A549 (cell line): ENCODE data around the gene SETX. TPM values are rescaled to one million over a fixed set of nuclear protein-coding genes. Genes with fewer than 3 reads are reported as not detected.
A peak's percentile ranks its signal among the peaks of the same experiment; 100 is the strongest.

Source experiments
- ATAC-seq, 2 experiments: fragments of 200-7000 bp in 1 of 2; fragments of >200 bp in 1 of 2; cut with Nextera tagmentation in 1 of 2; cut with Tn5 transposase in 1 of 2; 3 replicates each; pipeline versions ENCODE4 v1.8.0 to v1.9.1; 2018 to 2020; ENCODE audit warnings: mild to moderate bottlenecking in 1 of 2, moderate library complexity in 1 of 2
- CTCF ChIA-PET: fragments of 300-600 bp; sonication (Branson Sonifier 250); formaldehyde crosslinking; extraction: SDS; loops from one replicate; lab custom pipeline; 2021; ENCODE audit warnings: antibody characterized with exemption, inconsistent platforms; lab: Yijun Ruan, JAX
- POLR2A ChIA-PET: fragments of 350-600 bp; formaldehyde crosslinking; extraction: SDS; loops from one replicate; lab custom pipeline; 2021; ENCODE audit warnings: antibody characterized with exemption, inconsistent platforms; lab: Yijun Ruan, JAX
- DNase-seq, 2 experiments: peaks; one replicate each; pipeline versions ENCODE4 v3.0.0 to v3.0.0-alpha.2; 2011 to 2016; ENCODE audit warnings: low read depth in 1 of 2, low spot score in 1 of 2
- FAIRE-seq: peaks from 2 replicates; lab custom pipeline; 2011; peaks lifted over from hg19 to GRCh38; lab: Jason Lieb, UNC
- H3K27ac ChIP-seq, 2 experiments: fragments of >200 bp; sonication (Bioruptor Twin); formaldehyde crosslinking; 3 replicates each; pipeline ENCODE4 v1.5.1; 2016 to 2017
- H3K4me1 ChIP-seq: fragments of >200 bp; sonication (Bioruptor Twin); formaldehyde crosslinking; 3 replicates; pipeline ENCODE4 v1.6.1; 2016
- H3K4me2 ChIP-seq: fragments of >200 bp; sonication (Bioruptor Twin); formaldehyde crosslinking; 3 replicates; pipeline ENCODE4 v1.6.1; 2016
- H3K4me3 ChIP-seq: fragments of >200 bp; sonication (Bioruptor Twin); formaldehyde crosslinking; 3 replicates; pipeline ENCODE4 v1.5.1; 2016
- H3K9me3 ChIP-seq: fragments of >200 bp; sonication (Bioruptor Twin); formaldehyde crosslinking; 3 replicates; pipeline ENCODE4 v1.6.1; 2016
- BHLHE40 ChIP-seq: IDR thresholded peaks from 2 replicates; pipeline ENCODE4 v1.6.1; 2012; ENCODE audit warnings: low read depth, low read length, inconsistent platforms
- CHD4 ChIP-seq: fragments of 200-600 bp; sonication (generic); IDR thresholded peaks from 2 replicates; pipeline ENCODE4 v1.6.1; 2016; ENCODE audit warnings: antibody characterized with exemption, mild to moderate bottlenecking, borderline replicate concordance
- EHF ChIP-seq: fragments of 250-450 bp; sonication (Bioruptor Pico); IDR thresholded peaks from 2 replicates; pipeline ENCODE4 v1.5.0; 2020; ENCODE audit warnings: mild to moderate bottlenecking
- EP300 ChIP-seq, 2 experiments: fragments of >200 bp; sonication (Bioruptor Twin); formaldehyde crosslinking; IDR thresholded peaks; 2 replicates in 1 of 2; 3 replicates in 1 of 2; pipeline ENCODE4 v1.6.1; 2016 to 2017
- KDM1A ChIP-seq: fragments of 200-600 bp; sonication (generic); IDR thresholded peaks from 2 replicates; pipeline ENCODE4 v1.6.1; 2016; ENCODE audit warnings: low read depth, mild to moderate bottlenecking
- POLR2AphosphoS2 ChIP-seq: conservative IDR thresholded peaks from 2 replicates; pipeline ENCODE4 v1.6.1; 2012; ENCODE audit warnings: low read length, improper control_type of control experiment, inconsistent platforms
- RCOR1 ChIP-seq: fragments of 150-350 bp; IDR thresholded peaks from 2 replicates; pipeline ENCODE4 v1.6.1; 2014; ENCODE audit warnings: antibody characterized with exemption, low read length, low read depth
- TFCP2L1 ChIP-seq: fragments of 250-450 bp; sonication (Bioruptor Pico); IDR thresholded peaks from 2 replicates; pipeline ENCODE4 v1.5.0; 2021; ENCODE audit warnings: mild to moderate bottlenecking
- ZC3H11A ChIP-seq: fragments of 450-650 bp; IDR thresholded peaks from 2 replicates; pipeline ENCODE4 v1.6.1; 2014; ENCODE audit warnings: antibody characterized with exemption, mild to moderate bottlenecking
- WGBS: methylation state at CpG from one replicate; pipeline ENCODE4 v1.1.6; 2017; ENCODE audit errors: missing lambda C conversion rate; 5-methylcytosine and 5-hydroxymethylcytosine counted together
- polyA plus RNA-seq, 4 experiments: library from polyadenylated mRNA; depleted of rRNA in 3 of 4; stranded (reverse); fragments of >200 nt; fragmentation: RNase III in 1 of 4; extraction: RNeasy Plus Mini Kit Qiagen cat#74134 plus additional on column Dnase treatment in 1 of 4; gene quantifications; 2 replicates in 3 of 4; 3 replicates in 1 of 4; pipeline ENCODE4 v1.2.3, GENCODE V29; 2011 to 2017
- TF ChIP-seq, protein P1 (sequence below): fragments of >200 bp; sonication (Bioruptor Twin); formaldehyde crosslinking; IDR thresholded peaks from 3 replicates; pipeline ENCODE4 v1.6.1; 2016
- TF ChIP-seq, protein P2 (sequence below): fragments of >200 bp; sonication (Bioruptor Twin); formaldehyde crosslinking; IDR thresholded peaks from 3 replicates; pipeline ENCODE4 v1.5.1; 2016
- TF ChIP-seq, protein P3 (sequence below): fragments of 150-350 bp; IDR thresholded peaks from 2 replicates; pipeline ENCODE4 v1.6.1; 2014; ENCODE audit warnings: low read depth, mild to moderate bottlenecking, low read length
- TF ChIP-seq, protein P4 (sequence below): fragments of 450-650 bp; IDR thresholded peaks from 2 replicates; pipeline ENCODE4 v1.6.1; 2014; ENCODE audit warnings: antibody characterized with exemption
- TF ChIP-seq, protein P5 (sequence below): fragments of 200-600 bp; sonication (generic); IDR thresholded peaks from 2 replicates; pipeline ENCODE4 v1.6.1; 2016; ENCODE audit warnings: antibody characterized with exemption, mild to moderate bottlenecking, moderate library complexity
- TF ChIP-seq, protein P6 (sequence below): fragments of >200 bp; sonication (Bioruptor Twin); formaldehyde crosslinking; IDR thresholded peaks from 2 replicates; pipeline ENCODE4 v1.6.1; 2016

The SETX gene
- polyA plus RNA-seq, 2 of the 4 experiments (the other 2 are of a cell fraction), result 14.7 to 34.3 TPM

DNA sequence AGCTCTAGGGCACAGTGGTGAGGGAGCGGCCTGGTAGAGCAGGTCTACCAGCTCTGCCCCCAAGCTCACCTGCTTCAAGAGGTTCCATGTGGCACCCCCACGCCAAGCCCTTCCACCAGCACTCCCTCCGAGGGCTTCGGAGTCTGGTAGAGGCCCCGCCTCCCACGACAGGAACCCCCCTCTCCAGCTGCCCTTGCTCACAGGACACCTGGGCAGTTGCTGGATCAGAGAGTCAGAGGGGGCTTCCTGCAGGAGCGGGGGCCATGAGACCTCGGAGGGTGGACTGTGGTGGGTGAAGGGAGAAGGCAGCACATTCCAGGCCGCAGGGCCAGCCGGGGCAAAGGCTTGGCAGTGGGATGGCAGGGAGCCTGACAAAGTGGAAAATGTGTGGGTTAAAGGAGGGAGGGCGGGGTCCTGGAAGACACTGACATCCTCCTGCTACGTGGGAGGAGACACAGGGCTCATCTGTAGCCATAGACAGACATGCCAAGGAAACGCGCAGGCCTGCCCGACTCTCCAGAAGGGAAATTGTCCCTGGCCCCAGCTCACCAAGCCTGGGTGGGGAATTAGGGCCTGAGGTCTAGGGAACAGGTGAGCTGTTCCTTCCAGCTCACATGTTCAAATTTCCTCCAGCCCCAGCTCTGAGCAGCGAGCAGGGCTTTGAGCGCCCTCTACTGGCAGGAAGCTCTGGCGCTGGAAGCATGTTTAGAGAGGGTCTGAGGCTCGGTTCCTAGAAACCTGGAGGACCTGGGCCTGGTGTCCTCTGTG lies 118.7 kb downstream of the SETX start (continued):
- TF ChIP-seq, protein P1, sequence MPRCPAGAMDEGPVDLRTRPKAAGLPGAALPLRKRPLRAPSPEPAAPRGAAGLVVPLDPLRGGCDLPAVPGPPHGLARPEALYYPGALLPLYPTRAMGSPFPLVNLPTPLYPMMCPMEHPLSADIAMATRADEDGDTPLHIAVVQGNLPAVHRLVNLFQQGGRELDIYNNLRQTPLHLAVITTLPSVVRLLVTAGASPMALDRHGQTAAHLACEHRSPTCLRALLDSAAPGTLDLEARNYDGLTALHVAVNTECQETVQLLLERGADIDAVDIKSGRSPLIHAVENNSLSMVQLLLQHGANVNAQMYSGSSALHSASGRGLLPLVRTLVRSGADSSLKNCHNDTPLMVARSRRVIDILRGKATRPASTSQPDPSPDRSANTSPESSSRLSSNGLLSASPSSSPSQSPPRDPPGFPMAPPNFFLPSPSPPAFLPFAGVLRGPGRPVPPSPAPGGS, result no peak
- TF ChIP-seq, protein P2, sequence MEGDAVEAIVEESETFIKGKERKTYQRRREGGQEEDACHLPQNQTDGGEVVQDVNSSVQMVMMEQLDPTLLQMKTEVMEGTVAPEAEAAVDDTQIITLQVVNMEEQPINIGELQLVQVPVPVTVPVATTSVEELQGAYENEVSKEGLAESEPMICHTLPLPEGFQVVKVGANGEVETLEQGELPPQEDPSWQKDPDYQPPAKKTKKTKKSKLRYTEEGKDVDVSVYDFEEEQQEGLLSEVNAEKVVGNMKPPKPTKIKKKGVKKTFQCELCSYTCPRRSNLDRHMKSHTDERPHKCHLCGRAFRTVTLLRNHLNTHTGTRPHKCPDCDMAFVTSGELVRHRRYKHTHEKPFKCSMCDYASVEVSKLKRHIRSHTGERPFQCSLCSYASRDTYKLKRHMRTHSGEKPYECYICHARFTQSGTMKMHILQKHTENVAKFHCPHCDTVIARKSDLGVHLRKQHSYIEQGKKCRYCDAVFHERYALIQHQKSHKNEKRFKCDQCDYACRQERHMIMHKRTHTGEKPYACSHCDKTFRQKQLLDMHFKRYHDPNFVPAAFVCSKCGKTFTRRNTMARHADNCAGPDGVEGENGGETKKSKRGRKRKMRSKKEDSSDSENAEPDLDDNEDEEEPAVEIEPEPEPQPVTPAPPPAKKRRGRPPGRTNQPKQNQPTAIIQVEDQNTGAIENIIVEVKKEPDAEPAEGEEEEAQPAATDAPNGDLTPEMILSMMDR, result peak; percentile 94

DNA sequence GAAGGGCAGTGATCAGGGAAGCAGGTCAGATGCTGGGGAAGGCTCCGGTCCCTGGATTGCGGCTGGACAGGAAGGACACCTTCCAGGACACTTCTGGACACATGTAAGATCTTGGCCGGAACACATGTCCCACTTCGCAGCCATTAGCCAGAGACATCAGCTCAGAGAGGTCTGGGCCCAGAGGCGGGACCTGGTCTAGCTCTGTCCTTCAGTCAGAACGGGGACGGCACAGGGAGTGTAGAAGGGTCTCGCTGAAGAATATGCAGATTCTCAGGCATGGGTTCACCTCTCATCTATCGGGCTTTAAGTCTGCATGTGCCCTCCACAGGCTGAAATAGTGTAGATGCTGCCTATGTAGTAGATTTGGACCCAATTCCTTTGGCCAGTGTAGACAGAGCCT lies 119.7 kb downstream of the SETX start:
- H3K27ac ChIP-seq, result no peak overlapping the region
- WGBS, result 70% methylated on average over 8 of the region's 9 CpGs
- peaks cover 9% of the 10 kb centered on the region; the same call in 2 of the 3 replicates for H3K4me1 ChIP-seq
- H3K4me3 ChIP-seq, result no peak overlapping the region
- ATAC-seq, result no peak
- no peak overlapping the region for H3K4me2 ChIP-seq
- TF ChIP-seq RCOR1, result no peak
- no peak for TF ChIP-seq BHLHE40
- TF ChIP-seq CHD4, result no peak
- no peak for TF ChIP-seq TFCP2L1 (CRISPR knock-in tag)
- TF ChIP-seq, protein P3, sequence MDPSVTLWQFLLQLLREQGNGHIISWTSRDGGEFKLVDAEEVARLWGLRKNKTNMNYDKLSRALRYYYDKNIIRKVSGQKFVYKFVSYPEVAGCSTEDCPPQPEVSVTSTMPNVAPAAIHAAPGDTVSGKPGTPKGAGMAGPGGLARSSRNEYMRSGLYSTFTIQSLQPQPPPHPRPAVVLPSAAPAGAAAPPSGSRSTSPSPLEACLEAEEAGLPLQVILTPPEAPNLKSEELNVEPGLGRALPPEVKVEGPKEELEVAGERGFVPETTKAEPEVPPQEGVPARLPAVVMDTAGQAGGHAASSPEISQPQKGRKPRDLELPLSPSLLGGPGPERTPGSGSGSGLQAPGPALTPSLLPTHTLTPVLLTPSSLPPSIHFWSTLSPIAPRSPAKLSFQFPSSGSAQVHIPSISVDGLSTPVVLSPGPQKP, result no peak
- TF ChIP-seq EP300 (IDR thresholded peaks at IDR 0.05), result no peak
- TF ChIP-seq, protein P4, sequence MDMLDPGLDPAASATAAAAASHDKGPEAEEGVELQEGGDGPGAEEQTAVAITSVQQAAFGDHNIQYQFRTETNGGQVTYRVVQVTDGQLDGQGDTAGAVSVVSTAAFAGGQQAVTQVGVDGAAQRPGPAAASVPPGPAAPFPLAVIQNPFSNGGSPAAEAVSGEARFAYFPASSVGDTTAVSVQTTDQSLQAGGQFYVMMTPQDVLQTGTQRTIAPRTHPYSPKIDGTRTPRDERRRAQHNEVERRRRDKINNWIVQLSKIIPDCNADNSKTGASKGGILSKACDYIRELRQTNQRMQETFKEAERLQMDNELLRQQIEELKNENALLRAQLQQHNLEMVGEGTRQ, result no peak
- no peak for TF ChIP-seq ZC3H11A
- no peak for TF ChIP-seq POLR2AphosphoS2
- H3K9me3 ChIP-seq, result no peaks in the 10 kb centered on the region
- DNase-seq, result no peak
- ChIA-PET CTCF (interaction anchor here (0.7 to 10.6 kb wide), 23 partner anchors 9 to 644 kb away, joined by 3 to 232 read pairs (median 6); partner anchors contain the start of gene NTNG2), POLR2A (no interaction called here)
- no peak for FAIRE-seq

DNA sequence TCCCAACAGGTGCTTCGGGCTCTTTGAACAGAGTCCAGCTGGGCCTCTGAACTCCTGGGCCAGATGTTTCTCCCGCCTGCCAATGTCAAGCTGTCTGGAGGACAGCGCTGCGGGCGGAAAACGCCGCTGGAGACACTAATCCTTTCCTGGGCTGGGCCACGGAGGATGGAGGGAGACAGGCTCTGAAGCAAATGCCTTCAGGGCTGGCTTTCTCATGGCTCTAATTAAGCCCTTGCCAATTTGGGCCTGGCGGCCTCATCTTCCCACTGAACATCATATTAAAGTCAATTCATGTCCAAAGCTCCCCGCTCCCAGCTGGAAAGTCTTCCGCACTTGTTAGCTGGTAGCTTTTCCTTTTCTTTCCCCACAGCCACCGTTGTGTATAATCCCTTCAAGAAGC lies 120.3 kb downstream of the SETX start:
- ChIA-PET CTCF (interaction anchor here (0.7 to 10.6 kb wide), 6 partner anchors 14 to 474 kb away, joined by 3 to 232 read pairs (median 74); partner anchors contain the start of gene NTNG2), POLR2A (no interaction called here)

More for the DNA sequence above, 120.3 kb downstream of the SETX start:
- DNase-seq (no peak), ATAC-seq (no peak), FAIRE-seq (no peak)
- 83% methylated on average over 10 of the region's 12 CpGs for WGBS
- TF ChIP-seq TFCP2L1 (CRISPR knock-in tag) (no peak), EHF (CRISPR knock-in tag) (no peak), KDM1A (no peak), RCOR1 (no peak)
- TF ChIP-seq, protein P3, result no peak
- TF ChIP-seq, protein P5, sequence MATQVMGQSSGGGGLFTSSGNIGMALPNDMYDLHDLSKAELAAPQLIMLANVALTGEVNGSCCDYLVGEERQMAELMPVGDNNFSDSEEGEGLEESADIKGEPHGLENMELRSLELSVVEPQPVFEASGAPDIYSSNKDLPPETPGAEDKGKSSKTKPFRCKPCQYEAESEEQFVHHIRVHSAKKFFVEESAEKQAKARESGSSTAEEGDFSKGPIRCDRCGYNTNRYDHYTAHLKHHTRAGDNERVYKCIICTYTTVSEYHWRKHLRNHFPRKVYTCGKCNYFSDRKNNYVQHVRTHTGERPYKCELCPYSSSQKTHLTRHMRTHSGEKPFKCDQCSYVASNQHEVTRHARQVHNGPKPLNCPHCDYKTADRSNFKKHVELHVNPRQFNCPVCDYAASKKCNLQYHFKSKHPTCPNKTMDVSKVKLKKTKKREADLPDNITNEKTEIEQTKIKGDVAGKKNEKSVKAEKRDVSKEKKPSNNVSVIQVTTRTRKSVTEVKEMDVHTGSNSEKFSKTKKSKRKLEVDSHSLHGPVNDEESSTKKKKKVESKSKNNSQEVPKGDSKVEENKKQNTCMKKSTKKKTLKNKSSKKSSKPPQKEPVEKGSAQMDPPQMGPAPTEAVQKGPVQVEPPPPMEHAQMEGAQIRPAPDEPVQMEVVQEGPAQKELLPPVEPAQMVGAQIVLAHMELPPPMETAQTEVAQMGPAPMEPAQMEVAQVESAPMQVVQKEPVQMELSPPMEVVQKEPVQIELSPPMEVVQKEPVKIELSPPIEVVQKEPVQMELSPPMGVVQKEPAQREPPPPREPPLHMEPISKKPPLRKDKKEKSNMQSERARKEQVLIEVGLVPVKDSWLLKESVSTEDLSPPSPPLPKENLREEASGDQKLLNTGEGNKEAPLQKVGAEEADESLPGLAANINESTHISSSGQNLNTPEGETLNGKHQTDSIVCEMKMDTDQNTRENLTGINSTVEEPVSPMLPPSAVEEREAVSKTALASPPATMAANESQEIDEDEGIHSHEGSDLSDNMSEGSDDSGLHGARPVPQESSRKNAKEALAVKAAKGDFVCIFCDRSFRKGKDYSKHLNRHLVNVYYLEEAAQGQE, result no peak
- TF ChIP-seq, protein P6, sequence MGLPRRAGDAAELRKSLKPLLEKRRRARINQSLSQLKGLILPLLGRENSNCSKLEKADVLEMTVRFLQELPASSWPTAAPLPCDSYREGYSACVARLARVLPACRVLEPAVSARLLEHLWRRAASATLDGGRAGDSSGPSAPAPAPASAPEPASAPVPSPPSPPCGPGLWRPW, result no peak
- H3K9me3 ChIP-seq, result no peaks in the 10 kb centered on the region
- H3K4me1 ChIP-seq, result peaks cover 9% of the 10 kb centered on the region; the same call in 2 of the 3 replicates
- H3K4me2 ChIP-seq, result no peak overlapping the region
- no peak overlapping the region for H3K4me3 ChIP-seq
- no peak overlapping the region for H3K27ac ChIP-seq
